HG02981 (cell line): ENCODE measurements around the gene LRRC2.
"Not testable (repeated sequence)": the region's sequence is repeated elsewhere in the genome, so short reads cannot be mapped to it uniquely, and the experiment has no call there.

ENCODE experiments used
- ATAC-seq: cut with Tn5 transposase; IDR thresholded peaks from one replicate; pipeline ENCODE4 v1.9.1; 2021; ENCODE audit warnings: mild to moderate bottlenecking, moderate library complexity; ENCODE audit not compliant: unreplicated experiment

Gene LRRC2, protein sequence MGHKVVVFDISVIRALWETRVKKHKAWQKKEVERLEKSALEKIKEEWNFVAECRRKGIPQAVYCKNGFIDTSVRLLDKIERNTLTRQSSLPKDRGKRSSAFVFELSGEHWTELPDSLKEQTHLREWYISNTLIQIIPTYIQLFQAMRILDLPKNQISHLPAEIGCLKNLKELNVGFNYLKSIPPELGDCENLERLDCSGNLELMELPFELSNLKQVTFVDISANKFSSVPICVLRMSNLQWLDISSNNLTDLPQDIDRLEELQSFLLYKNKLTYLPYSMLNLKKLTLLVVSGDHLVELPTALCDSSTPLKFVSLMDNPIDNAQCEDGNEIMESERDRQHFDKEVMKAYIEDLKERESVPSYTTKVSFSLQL

DNA sequence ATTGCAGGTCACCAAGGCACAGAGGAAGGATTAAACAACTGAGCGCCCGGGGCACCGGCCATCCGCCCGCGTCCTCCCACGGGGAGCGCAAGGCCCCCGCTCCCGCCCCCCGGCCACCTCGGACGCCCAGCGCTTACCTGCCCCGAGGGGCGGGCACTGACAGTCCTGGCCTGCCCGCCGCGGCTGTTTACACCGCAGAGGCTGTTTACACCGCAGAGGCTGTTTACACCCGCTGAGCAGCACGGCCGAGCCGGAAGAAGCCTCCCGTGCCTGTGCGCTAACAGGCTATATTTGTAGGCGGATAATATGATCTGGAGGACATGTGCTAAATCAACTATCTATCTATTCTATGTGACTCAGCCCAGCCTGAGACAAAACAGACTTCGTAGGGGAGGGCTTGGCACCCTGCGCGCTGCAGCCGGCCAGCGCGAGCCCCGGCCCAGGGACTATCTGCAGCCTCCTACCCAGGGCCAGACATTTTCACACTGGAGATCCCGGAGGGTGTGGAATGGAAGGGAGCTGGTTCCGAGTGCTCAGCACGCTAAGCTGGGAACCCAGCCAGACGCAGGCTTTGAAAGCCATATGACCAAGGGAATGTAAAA is at the start of gene LRRC2:
TSS of gene LRRC2 (minus strand) at position 263 of the 602 bp plus-strand sequence. CDS start 14,711 bp downstream, outside the sequence.
- ATAC-seq = no peak

DNA sequence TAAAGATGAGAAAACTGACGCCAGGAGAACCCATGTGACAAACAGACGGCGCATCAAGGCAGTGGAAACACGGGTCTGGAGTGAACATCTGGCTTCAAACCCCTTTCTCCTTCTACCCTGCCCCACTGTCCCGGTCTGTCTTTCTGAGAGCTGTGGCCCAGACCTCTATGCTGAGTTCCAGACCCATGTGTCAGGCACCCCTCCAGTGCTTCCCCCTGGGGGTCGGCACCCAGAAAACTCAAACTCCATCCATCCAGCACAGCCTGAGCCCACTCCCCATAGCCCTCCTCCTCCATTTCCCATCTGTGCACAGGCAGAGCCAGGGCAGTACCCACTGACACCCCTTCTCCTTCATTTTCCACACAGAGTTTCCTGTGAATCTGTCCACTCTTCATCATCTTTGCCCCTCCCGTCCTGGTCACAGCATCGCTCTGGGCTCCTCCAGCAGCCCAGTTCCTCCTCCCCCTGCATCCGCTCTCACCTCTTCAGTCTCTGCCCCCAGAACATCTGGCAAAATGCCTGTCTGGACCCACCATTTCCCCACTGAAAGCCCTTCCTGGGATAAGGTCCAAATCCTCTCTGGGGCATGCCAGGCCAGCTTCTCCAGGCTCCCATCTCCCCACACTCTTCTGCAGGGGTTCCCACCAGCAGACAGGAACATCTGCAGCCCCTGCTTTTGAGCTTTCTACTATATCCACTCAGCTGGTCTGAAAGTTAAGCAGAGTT is 49.1 kb upstream of the LRRC2 start:
- ATAC-seq = no peak

DNA sequence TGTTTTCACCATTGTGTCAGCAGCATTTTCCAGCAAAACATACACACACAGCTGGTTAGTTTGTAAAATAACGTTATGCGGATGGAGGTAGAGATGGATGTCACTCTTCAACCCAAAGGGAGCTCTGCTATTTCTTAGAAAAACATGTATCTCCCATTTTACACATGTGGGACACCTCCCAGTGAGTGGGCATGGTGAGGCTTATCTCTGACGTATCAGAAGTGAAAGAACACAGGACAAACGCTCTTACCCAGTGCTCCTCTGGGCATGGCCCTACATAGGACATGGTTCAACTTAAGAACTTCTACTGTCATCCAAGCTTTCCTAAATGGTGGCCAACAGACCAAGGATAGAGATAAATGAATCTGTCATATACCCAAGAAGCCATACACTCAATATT is 48.3 kb upstream of the LRRC2 start:
- ATAC-seq = no peak

DNA sequence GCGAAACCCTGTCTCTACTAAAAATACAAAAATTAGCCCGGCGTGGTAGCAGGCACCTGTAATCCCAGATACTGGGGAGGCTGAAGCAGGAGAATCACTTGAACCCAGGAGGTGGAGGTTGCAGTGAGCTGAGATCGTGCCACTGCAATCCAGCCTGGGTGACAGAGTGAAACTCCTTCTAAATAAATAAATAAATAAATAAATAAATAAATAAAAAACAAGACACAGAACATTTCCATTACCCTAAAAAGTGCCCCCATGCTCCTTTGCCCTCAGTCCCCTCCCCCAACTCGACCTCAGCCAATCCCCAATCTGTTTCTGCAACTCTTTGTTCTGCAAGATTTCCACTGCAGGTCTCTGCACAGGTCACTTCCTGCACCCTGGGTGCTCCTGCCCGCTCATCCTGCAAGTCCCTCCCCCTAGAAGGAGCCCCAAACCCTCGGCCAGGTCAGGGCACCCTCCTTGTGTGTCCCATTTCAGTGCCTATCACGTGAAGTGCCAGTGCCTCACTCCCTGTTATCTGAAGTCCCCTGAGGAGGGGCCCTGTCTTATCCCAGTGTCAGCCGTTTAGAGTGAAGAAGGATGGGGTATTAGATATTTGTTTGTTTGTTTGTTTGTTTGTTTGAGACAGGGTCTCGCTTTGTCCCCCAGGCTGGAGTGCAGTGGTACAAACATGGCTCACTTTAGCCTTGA is 47.4 kb upstream of the LRRC2 start:
- ATAC-seq = no peak

DNA sequence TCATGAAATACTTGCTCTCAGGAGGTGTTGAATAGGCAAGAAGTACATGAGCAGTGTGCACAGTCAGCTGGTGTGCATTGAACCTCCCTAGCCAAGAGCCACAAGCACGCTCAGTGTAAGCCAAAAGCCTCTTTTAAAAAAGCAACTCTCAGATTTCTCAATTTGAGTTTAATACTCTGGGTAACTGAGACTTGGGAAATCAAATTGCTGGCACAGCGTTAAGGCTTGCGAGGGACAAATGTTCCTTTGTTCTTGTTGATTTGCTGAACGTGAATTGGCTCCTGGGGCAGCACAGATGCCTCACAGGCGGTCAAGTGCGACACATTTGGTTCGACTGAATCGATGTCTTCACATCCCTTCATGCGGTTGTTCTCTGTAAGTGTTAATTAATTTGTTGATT is 46.2 kb upstream of the LRRC2 start, which contains the start of gene FAM240A:
TSS of gene FAM240A (plus strand) at position 202 of the 400 bp plus-strand sequence. CDS start at position 361, 159 bp downstream.
- ATAC-seq = no peak

DNA sequence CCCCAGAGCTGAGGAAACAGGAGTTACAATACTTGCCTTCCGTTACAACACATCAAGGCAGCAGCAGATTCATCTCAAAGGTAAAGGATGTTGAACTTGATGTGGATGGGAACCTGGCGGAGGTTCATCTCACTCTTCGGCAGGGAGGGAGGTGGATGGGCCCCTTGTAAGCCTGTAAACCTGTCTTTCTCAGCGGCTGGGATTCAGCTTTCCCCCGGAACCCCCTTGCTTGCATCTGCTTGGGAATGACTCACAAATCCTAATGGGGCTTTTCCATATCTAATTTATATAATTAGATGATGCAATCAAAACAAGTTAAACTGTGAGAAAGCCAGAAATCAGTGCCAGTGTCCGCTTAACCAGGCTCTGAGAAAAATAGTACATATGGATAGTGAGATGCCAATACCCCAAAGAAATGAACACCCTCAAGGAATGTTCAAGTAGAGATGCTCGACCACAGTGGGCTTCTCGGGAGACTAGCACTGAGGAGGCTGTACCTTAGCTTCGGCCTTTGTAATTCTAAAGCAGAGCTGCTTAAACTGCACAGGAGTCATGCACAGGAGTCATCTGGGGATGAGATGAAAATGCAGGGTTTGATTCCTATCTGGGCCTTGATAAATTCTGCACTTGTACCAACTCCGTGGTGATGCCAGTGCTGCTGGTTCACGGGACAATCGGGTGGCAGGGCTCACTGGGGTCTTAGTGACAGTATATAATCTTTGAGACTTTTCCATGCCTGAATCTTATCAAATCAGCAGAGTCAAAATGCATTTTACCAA is 44.0 kb upstream of the LRRC2 start:
- ATAC-seq = no peak

DNA sequence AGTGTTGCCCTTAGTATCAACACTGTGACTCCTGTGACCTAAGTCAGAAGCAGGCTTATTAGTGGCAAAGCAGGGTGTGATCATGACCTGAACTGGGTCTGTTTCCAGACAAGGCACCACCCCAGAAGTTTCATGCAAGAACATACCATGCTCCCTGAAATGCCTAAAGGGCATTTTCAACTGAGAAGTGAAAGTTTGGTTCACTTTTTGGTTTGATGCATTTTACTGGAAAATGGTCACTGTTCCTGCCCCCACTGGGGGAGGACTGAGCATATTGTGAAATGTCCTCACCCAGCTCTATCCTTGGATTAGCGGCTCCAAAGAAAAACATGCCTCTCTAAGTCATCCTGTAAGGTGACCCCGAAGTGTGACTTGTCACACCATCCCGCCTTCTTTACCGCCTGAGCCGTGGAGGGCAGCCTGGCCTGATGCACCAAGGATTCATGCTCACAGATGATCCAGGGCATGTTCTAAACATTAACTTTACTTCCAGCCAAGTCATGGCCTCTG is 43.2 kb upstream of the LRRC2 start:
- ATAC-seq = no peak

DNA sequence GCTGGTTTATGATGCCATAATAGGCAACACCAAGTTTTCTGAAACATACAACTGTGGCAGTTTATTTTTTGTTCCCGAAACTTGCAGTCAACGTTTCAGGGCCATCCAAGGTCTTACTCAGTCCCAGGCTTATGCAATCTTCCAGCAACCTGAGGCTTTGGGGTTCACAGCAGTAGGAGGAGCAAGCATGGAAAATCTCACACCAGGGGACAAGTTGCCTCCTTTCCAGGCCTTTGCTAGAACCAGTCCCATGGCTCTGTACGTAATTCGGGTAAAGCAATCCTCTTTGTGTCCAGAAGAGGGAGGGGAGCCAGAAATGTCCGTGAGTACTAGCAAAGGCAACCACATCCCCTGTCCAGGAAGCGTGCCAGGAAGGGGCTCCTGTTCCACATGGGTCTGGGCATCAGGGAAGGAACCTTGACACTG is 41.5 kb upstream of the LRRC2 start:
- ATAC-seq = no peak

DNA sequence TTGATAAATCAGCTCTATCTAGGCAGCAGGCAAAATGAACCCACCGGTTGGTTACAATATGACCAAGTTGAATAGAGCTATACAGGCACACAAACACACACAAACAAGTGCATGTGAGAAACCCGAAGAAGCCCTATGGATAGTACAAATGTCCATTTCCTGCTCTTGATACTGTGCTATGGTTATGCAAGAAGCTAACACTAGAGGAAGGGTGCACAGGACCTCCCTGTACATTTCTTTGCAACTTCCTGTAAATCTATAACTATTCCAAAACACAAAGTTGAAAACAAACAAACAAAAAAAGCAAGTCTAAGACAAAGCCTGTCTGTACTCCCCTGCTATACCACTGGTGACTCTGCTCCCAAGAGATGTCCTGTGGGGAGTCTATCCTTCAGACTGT is 38.0 kb upstream of the LRRC2 start:
- no peak for ATAC-seq

DNA sequence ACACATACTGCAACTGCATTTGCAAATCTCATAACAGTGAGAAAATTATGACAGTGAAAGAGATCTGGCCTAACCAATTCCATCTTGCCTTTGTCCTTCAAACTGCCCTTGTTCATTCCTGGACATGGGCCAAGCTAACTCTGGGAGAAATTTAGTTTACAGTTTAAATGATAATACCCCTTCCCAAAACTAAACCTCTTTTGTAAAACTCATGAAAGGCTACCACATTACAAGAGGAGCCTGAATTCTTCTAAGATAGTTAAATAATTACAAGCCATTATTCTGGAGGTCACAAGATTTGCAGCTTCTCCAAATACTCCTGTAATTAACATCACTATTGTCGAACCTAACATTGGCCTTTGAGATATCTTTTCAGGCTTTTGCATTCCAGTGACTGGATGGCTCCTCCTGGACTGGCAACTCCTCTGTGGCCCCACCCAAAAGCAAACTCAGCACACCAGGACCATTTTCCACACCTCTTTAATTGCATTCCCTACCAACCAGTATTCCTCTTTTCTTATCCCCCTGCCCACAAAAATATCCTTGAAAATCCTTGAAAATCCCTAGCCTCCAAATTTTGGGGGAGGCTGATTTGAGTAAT is 37.4 kb upstream of the LRRC2 start:
- ATAC-seq = no peak

DNA sequence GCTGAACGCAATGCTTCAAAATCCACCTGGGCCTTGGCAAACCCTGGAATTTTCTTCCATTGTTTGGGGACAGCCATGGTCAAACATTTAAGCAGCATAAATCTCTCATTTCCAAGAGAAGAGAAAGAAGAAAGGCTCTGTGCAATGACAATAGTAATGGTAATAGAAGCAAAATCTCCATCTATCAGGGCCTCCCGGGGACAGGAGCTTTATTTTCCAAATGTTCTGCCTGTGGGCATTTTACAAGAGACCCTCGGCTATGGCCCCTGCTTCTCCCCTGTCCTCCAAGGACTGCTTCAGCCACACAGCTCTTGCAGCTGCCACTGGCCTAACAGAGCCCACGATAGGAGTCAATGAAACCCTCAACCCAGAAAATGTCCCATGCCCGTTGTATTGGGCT is 33.5 kb upstream of the LRRC2 start:
- ATAC-seq = no peak

DNA sequence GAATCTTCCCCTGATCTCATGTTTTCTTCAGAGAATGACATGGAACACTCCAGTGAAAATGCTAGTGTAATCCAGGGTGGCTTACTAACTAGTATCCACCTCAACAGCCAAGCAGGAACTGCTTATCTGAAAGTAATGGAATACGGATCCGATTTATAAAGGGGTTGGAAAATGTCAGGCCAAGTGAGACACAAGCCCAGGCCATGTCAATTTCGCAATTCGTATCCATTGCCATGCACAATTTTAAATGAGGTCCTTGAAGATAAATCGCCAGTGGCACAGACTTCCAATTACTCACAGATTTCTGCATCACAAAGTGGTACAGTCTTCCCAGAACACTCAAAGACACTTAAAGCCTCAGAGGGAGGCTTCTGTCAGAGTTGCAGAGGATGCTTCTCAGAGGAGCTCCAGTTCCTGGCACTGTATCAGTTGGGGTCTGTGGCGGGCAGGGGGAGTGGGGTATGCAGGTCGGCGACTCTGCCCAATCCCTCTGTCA is 29.8 kb upstream of the LRRC2 start:
- no peak for ATAC-seq

DNA sequence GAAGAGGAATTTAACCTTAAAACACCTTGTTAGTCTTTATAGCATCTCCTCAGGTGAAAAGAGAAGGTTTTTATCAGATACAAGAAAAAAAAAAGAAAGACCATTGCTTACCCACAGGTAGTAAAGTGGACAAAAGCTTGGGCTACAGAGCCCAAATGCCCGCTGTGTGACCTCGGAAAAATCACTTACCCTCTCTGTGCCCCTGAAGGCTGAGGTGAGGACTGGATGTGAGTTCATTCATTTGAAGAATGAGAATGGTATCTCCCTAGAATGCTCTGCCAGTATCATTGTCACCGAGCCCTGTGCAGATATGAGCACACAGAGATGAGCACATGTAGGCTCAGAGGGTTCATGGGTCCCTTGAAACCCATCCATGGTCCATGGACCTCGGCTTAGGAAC is 28.6 kb upstream of the LRRC2 start:
- no peak for ATAC-seq

DNA sequence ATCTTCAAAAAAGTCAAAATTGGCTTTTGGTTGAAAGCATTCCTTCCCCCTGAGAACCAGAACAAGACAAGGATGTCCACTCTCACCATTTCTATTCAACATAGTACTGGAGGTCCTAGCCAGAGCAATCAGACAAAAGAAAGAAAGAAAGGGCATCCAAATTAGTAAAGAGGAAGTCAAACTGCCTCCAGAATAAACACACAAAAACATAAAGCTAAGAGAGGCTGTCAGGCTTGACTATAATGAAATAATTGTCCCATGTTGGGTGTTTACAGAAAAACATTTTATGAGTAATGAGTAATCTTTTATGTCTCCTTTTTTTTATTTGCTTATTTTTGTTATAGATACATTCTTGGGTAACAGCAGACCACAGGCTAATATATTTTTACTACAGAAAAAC is 27.9 kb upstream of the LRRC2 start:
- ATAC-seq = no peak

DNA sequence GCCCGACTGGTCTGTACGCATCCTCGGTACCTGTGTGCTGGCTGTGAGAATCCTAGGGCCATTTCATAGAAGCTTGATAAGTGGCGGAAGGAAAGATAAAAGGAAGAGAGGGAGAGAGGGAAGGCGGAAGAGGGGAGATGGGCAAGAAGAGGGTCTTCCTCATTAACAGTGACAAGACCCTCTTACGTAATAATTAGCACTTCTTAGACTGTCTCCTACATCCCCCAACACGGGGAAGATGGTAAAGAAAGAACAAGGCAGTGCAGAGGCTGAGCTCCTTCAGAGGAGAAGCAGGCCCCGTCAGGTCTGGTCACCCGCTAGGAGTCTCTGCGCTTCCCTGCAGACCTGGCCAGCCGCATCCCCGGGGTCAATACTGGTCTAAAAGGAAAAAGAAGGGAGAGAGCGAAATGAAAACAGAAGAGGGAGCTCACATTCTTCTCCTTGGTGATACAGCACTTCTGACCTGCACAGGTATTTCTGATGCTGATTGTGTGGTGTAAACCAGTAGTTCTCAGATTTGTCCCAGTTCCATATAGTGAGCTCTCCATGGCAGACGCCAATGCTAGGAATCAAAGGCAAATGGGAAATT is 27.3 kb upstream of the LRRC2 start:
- no peak for ATAC-seq

DNA sequence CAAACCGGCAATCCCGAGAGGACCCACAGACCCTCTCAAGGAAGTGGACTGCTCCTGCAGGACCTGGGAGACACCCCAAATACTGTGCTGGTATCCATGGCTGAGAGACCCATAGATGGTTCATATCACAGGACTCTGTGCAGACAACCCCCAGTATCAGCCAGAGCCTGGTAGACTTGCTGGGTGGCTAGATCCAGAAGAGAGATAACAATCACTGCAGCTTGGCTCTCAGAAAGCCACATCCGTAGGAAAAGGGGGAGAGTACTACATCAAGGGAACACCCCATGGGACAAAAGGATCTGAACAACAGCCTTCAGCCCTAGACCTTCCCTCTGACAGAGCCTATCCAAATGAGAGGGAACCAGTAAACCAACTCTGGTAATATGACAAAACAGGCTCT is 21.2 kb upstream of the LRRC2 start:
- not testable (repeated sequence) for ATAC-seq

DNA sequence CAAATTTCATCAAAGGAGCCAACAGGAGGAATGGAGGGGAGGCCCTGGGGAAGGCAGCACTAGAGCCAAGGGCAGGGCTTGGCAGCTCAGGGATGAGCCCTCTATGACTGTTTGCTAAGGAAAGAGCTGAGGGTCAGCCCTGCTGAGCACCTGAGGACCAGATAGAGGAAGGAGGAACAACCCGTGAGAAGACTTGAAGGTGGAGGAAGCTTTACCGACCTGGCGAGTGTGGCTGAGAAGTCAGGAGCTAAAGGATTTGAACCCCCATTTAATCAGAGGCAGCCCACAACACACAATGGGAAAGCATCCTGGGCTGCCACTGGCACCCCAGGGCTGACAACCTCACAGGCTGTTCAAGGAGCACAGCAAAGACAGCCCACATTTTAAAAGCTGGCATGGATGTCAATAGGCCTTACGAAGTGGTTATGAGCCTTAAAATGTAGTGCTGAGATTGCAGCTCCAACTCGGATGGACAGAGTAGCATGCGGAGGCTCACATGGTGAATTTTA is 20.7 kb upstream of the LRRC2 start:
- no peak for ATAC-seq

DNA sequence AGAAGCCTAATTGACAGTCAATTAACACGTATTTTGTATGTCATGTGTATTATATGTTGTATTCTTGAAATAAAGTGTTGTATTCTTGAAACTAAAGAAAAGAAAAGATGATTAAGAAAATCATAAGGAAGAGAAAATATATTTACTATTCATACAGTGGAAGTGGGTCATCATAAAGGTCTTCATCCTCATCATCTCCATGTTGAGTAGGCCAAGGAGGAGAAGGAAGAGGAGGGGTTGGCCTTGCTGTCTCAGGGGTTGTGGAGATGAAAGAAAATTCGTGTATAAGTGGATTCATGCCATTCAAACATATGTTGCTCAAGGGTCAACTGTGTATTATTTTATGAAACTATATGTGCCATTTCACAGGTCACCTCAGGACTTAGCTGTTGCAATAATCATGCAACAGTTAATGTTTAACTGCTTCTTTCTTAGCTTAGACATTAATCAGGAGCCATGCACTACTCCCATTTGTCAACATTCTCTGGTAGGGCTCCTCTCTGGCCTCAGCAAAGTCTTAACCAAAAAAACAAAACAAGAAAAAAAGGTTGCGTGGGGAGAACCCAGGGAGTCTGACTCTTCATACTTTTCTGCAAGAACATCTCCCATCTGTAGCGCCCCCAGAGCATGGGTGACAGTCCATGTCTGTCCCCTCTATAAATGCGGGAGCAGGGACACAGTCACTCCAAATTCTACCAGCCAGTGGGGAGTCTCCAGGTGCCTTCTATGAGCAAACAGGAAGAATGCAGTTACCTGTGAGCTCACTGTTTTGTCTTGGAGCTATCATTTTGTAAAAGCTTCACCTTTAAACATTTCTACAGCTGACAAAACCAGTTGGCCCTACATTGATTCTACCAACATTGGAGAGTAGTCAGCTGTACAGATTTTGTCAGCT is 19.9 kb upstream of the LRRC2 start:
- ATAC-seq = no peak
